Transverse colon (tissue), 3 donors: ENCODE measurements around the gene MED12L.

ENCODE experiments used
- EP300 ChIP-seq: sonication (generic); formaldehyde crosslinking; IDR thresholded peaks from one replicate; pipeline ENCODE4 v1.6.1; 2017; ENCODE audit warnings: antibody characterized with exemption, low read depth
- TF ChIP-seq, protein P1 (sequence below), 5 experiments: fragments of 200-600 bp in 3 of 5; fragments of 450-650 bp in 2 of 5; sonication (generic) in 3 of 5; IDR thresholded peaks; 1 replicate in 2 of 5; 2 replicates in 3 of 5; pipeline ENCODE4 v1.5.1; 2016 to 2017; ENCODE audit warnings: antibody characterized with exemption in 5 of 5, inconsistent platforms in 3 of 5, mild to moderate bottlenecking in 2 of 5, moderate library complexity in 1 of 5

DNA sequence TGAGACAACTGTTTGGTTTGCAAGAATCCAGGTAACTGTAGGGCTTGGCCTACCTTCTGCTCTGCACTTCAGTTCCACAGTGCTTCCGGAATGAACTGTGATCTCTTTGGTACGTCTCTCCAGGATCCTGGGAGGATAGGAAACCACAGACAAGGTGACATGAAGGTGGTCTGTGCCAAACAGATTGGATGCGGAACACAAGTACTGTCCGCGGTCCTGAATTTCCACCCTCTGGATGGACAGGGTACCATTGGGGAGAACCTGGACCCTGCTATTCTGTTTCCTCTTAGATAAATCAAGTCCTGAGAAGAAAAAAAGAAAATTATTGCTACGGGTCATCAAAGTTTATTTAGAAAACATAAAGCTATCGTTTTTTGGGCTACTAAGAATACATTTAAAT is 358.1 kb downstream of the MED12L start:
- TF ChIP-seq, protein P1, sequence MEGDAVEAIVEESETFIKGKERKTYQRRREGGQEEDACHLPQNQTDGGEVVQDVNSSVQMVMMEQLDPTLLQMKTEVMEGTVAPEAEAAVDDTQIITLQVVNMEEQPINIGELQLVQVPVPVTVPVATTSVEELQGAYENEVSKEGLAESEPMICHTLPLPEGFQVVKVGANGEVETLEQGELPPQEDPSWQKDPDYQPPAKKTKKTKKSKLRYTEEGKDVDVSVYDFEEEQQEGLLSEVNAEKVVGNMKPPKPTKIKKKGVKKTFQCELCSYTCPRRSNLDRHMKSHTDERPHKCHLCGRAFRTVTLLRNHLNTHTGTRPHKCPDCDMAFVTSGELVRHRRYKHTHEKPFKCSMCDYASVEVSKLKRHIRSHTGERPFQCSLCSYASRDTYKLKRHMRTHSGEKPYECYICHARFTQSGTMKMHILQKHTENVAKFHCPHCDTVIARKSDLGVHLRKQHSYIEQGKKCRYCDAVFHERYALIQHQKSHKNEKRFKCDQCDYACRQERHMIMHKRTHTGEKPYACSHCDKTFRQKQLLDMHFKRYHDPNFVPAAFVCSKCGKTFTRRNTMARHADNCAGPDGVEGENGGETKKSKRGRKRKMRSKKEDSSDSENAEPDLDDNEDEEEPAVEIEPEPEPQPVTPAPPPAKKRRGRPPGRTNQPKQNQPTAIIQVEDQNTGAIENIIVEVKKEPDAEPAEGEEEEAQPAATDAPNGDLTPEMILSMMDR (IDR thresholded peaks at IDR 0.05), result no peak
- TF ChIP-seq EP300, result no peak
